Thoracic aorta (tissue), 2 donors: Measurements from ENCODE around the gene HELZ. TPM values are rescaled to one million over a fixed set of nuclear protein-coding genes. Genes with fewer than 3 reads are reported as not detected.

Source experiments
- ATAC-seq: fragments of 150-250 bp; one replicate; pipeline ENCODE4 v1.8.0; 2017; ENCODE audit warnings: low read depth; ENCODE audit not compliant: insufficient number of reproducible peaks, low FRiP score
- DNase-seq: peaks from one replicate; pipeline ENCODE4 v3.0.0-alpha.2; 2020; ENCODE audit warnings: low spot score
- H3K27ac ChIP-seq, 2 donors: fragments of 200-600 bp; sonication (generic); 1 replicate in 1 of 2; 2 replicates in 1 of 2; pipeline ENCODE4 v1.5.1; 2016; ENCODE audit warnings: mild to moderate bottlenecking in 2 of 2, moderate library complexity in 2 of 2
- H3K27me3 ChIP-seq: fragments of 200-600 bp; sonication (generic); replicated peaks from 2 replicates; pipeline ENCODE4 v1.6.0; 2016; ENCODE audit warnings: mild to moderate bottlenecking; ENCODE audit not compliant: insufficient read depth
- H3K36me3 ChIP-seq: fragments of 200-600 bp; sonication (generic); one replicate; pipeline ENCODE4 v1.5.1; 2016
- H3K4me1 ChIP-seq, 2 donors: fragments of 200-600 bp; sonication (generic); 1 replicate in 1 of 2; 2 replicates in 1 of 2; pipeline versions ENCODE4 v1.5.1 to v1.6.0; 2016; ENCODE audit warnings: low read depth in 2 of 2, mild to moderate bottlenecking in 1 of 2; ENCODE audit not compliant: control insufficient read depth in 1 of 2
- H3K4me3 ChIP-seq: fragments of 200-600 bp; sonication (generic); 2 replicates; pipeline ENCODE4 v1.5.1; 2016; ENCODE audit warnings: mild to moderate bottlenecking
- H3K9me3 ChIP-seq: fragments of 200-600 bp; sonication (generic); 2 replicates; pipeline ENCODE4 v1.5.1; 2016
- total RNA-seq, 2 donors: library from RNA; depleted of rRNA; stranded (reverse); fragments of >200 nt; gene quantifications; one replicate each; pipeline versions ENCODE4 v1.1.0 to v1.2.3, GENCODE V29; 2016
- TF ChIP-seq, protein P1 (sequence below): fragments of 200-600 bp; sonication (generic); IDR thresholded peaks from one replicate; pipeline ENCODE4 v1.5.1; 2019; ENCODE audit warnings: antibody characterized with exemption

Gene HELZ
- total RNA-seq, 2 donors from 2014 or later: 47.8 to 58.4 TPM

DNA sequence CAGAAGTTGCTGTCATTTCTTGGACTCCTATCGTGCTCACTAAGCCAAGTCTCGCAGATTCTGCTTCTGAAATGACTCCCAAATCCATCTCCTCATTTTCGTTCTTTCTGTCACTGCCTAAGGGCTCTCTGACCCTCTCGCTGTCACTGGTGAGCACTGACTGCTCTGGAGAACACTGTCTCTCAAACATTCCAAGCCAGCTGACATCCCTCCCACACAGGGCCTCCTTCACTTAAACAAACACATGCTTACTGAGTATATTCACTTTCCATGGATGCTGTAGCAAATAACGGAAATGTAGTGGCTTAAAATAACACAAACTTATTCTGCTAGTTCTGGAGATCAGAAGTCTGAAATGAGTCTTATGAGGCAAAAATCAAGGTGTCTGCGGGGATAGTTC, 181.9 kb downstream of the HELZ start:
- ATAC-seq (no peak), DNase-seq (no peak)
- H3K27ac ChIP-seq: no peak overlapping the region
- H3K36me3 ChIP-seq: no peaks in the 10 kb centered on the region
- no peaks in the 10 kb centered on the region for H3K9me3 ChIP-seq
- peaks cover 0 to 8% of the 10 kb centered on the region in 2 donors for H3K4me1 ChIP-seq
- TF ChIP-seq, protein P1, sequence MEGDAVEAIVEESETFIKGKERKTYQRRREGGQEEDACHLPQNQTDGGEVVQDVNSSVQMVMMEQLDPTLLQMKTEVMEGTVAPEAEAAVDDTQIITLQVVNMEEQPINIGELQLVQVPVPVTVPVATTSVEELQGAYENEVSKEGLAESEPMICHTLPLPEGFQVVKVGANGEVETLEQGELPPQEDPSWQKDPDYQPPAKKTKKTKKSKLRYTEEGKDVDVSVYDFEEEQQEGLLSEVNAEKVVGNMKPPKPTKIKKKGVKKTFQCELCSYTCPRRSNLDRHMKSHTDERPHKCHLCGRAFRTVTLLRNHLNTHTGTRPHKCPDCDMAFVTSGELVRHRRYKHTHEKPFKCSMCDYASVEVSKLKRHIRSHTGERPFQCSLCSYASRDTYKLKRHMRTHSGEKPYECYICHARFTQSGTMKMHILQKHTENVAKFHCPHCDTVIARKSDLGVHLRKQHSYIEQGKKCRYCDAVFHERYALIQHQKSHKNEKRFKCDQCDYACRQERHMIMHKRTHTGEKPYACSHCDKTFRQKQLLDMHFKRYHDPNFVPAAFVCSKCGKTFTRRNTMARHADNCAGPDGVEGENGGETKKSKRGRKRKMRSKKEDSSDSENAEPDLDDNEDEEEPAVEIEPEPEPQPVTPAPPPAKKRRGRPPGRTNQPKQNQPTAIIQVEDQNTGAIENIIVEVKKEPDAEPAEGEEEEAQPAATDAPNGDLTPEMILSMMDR: no peak
- no peak overlapping the region for H3K4me3 ChIP-seq
- no peaks in the 10 kb centered on the region for H3K27me3 ChIP-seq

DNA sequence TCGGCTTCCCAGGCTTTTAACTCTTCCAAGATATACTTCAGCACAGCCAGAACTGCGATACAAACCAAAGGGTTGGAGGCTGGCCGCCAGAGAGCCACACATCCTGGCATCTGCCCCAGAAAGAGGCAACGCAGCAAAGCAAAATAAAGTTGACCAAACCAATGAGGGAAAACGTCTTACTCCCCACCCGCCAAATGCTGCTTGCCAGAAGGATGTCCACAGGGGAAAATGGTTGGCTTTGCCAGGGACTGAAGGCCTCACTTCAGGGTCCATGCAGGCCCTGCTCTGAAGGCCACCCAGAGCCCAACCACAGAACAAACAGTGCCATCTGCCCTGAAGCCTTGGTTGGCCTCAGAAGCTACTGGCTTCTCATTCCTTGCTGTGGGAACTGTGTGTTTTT, 185.6 kb downstream of the HELZ start:
- H3K9me3 ChIP-seq: no peaks in the 10 kb centered on the region
- no peak for ATAC-seq
- H3K27ac ChIP-seq: no peak overlapping the region
- H3K27me3 ChIP-seq: no peaks in the 10 kb centered on the region
- peaks cover 0 to 8% of the 10 kb centered on the region in 2 donors for H3K4me1 ChIP-seq
- no peak overlapping the region for H3K4me3 ChIP-seq
- no peak for DNase-seq
- no peaks in the 10 kb centered on the region for H3K36me3 ChIP-seq
- TF ChIP-seq, protein P1: no peak

DNA sequence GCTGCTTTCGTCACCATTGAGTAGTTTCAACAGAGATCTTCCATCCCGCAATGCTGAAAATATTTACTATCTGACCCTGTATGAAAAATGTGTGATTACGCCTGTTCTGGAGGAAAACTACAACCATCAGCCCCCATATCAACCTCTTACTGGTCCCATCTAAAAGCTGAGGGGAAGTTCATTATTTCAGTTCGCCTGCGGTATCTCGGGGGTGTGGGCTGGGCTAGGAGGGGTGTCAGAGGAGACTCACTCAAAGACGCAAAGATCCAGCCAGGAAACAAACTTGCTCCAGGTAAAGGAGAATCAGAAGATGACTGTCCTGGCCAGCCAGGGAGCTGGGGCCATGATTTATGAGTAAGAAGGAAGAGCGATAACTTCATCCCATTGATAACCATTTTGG, 187.0 kb downstream of the HELZ start:
- H3K27ac ChIP-seq: no peak overlapping the region
- peaks cover 0 to 8% of the 10 kb centered on the region in 2 donors for H3K4me1 ChIP-seq
- no peaks in the 10 kb centered on the region for H3K9me3 ChIP-seq
- TF ChIP-seq, protein P1: no peak
- ATAC-seq (no peak), DNase-seq (no peak)
- H3K27me3 ChIP-seq: no peaks in the 10 kb centered on the region
- no peaks in the 10 kb centered on the region for H3K36me3 ChIP-seq
- no peak overlapping the region for H3K4me3 ChIP-seq

DNA sequence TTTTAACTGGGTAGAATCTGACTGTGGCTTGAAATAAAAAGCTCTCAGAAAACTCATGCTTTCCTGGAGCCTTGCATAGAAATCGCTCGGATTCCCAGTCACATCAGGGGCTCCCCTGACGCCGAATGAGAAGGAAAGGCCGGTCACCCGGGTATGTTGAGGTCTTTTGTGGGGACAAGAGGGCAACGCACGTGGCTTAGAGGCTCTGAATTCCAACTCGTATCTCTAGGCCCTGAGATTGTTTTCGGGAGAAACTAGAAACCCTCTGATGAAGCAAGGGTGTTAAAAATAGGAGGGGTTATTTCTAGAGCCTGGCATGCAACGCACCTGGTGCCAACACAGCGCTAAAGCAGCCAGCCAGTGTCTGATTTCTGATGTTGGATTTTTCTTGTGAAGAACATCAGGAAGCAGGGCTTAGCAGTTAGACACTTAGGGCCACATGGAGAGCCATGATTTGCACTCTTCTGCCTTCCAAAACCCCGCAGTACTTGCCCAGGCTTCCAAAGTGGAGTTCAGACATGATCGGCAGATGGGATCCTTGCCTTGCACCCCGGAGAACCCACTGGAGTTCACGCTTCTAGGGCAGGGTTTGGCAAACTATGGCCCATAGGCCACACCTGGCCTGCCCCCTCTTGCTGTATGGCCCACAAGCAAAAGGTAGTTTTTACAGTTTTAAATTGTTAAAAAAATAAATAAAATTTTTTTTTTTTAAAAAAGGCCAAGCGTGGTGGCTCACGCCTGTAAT, 188.1 kb downstream of the HELZ start:
- DNase-seq: no peak

More for the DNA sequence above, 188.1 kb downstream of the HELZ start:
- Histone ChIP-seq H3K27me3 (no peaks in the 10 kb centered on the region), H3K4me3 (no peak overlapping the region), H3K27ac (no peak overlapping the region), H3K36me3 (no peaks in the 10 kb centered on the region), H3K9me3 (no peaks in the 10 kb centered on the region), H3K4me1 (peaks cover 0 to 8% of the 10 kb centered on the region in 2 donors)
- no peak for ATAC-seq
- TF ChIP-seq, protein P1: no peak
